OCI-LY7 (cell line): Measurements from ENCODE around the gene TM6SF1. TPM values are rescaled to one million over a fixed set of nuclear protein-coding genes. Genes with fewer than 3 reads are reported as not detected.

ENCODE experiments used
- Bru-seq: library from RNA; stranded (reverse); fragments of 400-500 nt; gene quantifications from one replicate; lab custom pipeline; 2021; lab: Mats Ljungman, UMichigan
- BruChase-seq, 2 experiments: library from RNA; stranded (reverse); fragments of 400-500 nt; gene quantifications; one replicate each; lab custom pipeline; 2021; lab: Mats Ljungman, UMichigan
- BruUV-seq: library from RNA; stranded (reverse); fragments of 400-500 nt; replicated peaks from 2 replicates; lab custom pipeline; 2021; lab: Mats Ljungman, UMichigan
- CTCF ChIA-PET: fragments of 300-600 bp; sonication (Branson Sonifier 250); formaldehyde crosslinking; loops from one replicate; lab custom pipeline; 2022; ENCODE audit warnings: antibody characterized with exemption; ENCODE audit not compliant: unreplicated experiment; lab: Charles Lee
- POLR2A ChIA-PET: fragments of 300-600 bp; sonication (Branson Sonifier 250); formaldehyde crosslinking; loops from one replicate; lab custom pipeline; 2022; ENCODE audit warnings: antibody characterized with exemption; lab: Charles Lee
- DNase-seq: peaks from one replicate; pipeline ENCODE4 v3.0.0-alpha.2; 2015; ENCODE audit warnings: low spot score
- H2AFZ ChIP-seq: fragments of 200-600 bp; sonication (generic), shearing (Covaris generic); 2 replicates; pipeline ENCODE4 v1.6.1; 2014; ENCODE audit warnings: mild to moderate bottlenecking, antibody characterized with exemption, low read length, moderate library complexity
- H3K27ac ChIP-seq: fragments of 200-600 bp; sonication (generic); 2 replicates; pipeline ENCODE4 v1.5.1; 2014; ENCODE audit warnings: mixed run types, low read depth, mild to moderate bottlenecking, moderate library complexity, low read length, inconsistent platforms; ENCODE audit not compliant: poor library complexity, severe bottlenecking
- H3K36me3 ChIP-seq: fragments of 200-600 bp; sonication (generic); 2 replicates; pipeline ENCODE4 v1.6.1; 2014; ENCODE audit warnings: mild to moderate bottlenecking, antibody characterized with exemption, low read length, moderate library complexity, mixed read lengths; ENCODE audit not compliant: insufficient read depth
- H3K4me1 ChIP-seq: fragments of 200-600 bp; sonication (generic); 2 replicates; pipeline ENCODE4 v1.5.1; 2014; ENCODE audit warnings: mild to moderate bottlenecking, low read length; ENCODE audit not compliant: insufficient read depth, poor library complexity, severe bottlenecking
- H3K4me2 ChIP-seq: fragments of 200-600 bp; sonication (generic); 2 replicates; pipeline ENCODE4 v1.6.1; 2014; ENCODE audit warnings: mild to moderate bottlenecking, low read length
- H3K4me3 ChIP-seq: fragments of 200-600 bp; sonication (generic); 2 replicates; pipeline ENCODE4 v1.5.1; 2014; ENCODE audit warnings: mild to moderate bottlenecking, low read depth, low read length; ENCODE audit not compliant: poor library complexity, severe bottlenecking
- H3K79me2 ChIP-seq: fragments of 200-600 bp; sonication (generic); 2 replicates; pipeline ENCODE4 v1.6.1; 2016; ENCODE audit warnings: low read depth, mild to moderate bottlenecking, low read length, moderate library complexity, mixed read lengths; ENCODE audit not compliant: insufficient read depth
- H3K9me2 ChIP-seq: fragments of 200-600 bp; sonication (generic); 2 replicates; pipeline ENCODE4 v1.6.1; 2016; ENCODE audit warnings: mild to moderate bottlenecking, low read length, mixed read lengths; ENCODE audit not compliant: insufficient read depth
- H3K9me3 ChIP-seq: fragments of 200-600 bp; sonication (generic); 2 replicates; pipeline ENCODE4 v1.6.1; 2014; ENCODE audit warnings: mild to moderate bottlenecking, mixed run types, low read length, mixed read lengths
- H4K20me1 ChIP-seq: fragments of 200-600 bp; sonication (generic); 2 replicates; pipeline ENCODE4 v1.6.1; 2014; ENCODE audit warnings: mild to moderate bottlenecking, antibody characterized with exemption, low read length, moderate library complexity, mixed read lengths; ENCODE audit not compliant: insufficient read depth
- CTCF ChIP-seq: fragments of 200-600 bp; sonication (generic); conservative IDR thresholded peaks from 2 replicates; pipeline ENCODE4 v1.5.1; 2014; ENCODE audit warnings: mild to moderate bottlenecking, antibody characterized with exemption, low read length, moderate library complexity, mixed read lengths
- EZH2phosphoT487 ChIP-seq: fragments of 200-600 bp; sonication (generic); IDR thresholded peaks from 2 replicates; pipeline ENCODE4 v1.6.1; 2018; ENCODE audit warnings: low read depth, borderline replicate concordance, mild to moderate bottlenecking, mixed run types, antibody characterized with exemption, low read length, moderate library complexity, mixed read lengths
- intact Hi-C: fragments of 100-400 bp; cut with micrococcal nuclease; formaldehyde crosslinking; loops from one replicate; pipeline ENCODE4 v1.10.0; 2022; ENCODE audit not compliant: unreplicated experiment
- long read RNA-seq: library from polyadenylated mRNA; stranded (forward); transcript quantifications from one replicate; pipeline ENCODE4 v2.0.0, GENCODE V29; 2022
- total RNA-seq, 2 experiments: library from RNA; depleted of rRNA in 1 of 2; stranded (reverse); fragments of >200 nt in 1 of 2; shearing (Covaris generic) in 1 of 2; gene quantifications; 2 replicates each; pipeline ENCODE4 v1.2.3, GENCODE V29; 2014 to 2022

The TM6SF1 gene
- total RNA-seq (2014; rRNA removed; shearing (Covaris generic)) (20.2 and 27.2 TPM in 2 replicates), total RNA-seq (2022) (28.7 and 37.6 TPM in 2 replicates), Bru-seq, nascent RNA (percentile 71 among the genes with signal in this experiment), BruChase-seq, experiment 1, labeled RNA remaining after a 6-hour chase (percentile 79 among the genes with signal in this experiment), BruChase-seq, experiment 2, labeled RNA remaining after a 2-hour chase (percentile 84 among the genes with signal in this experiment)
- long read RNA-seq, transcript TM6SF1-202 (10 exons, 2,074 nt) = major isoform, 40 of 108 reads
- long read RNA-seq, transcript TM6SF1-203 (10 exons, 1,808 nt) = minor isoform, 10 of 108 reads
- long read RNA-seq, partial matches to known transcripts = 5 of 108 reads
- long read RNA-seq, other reads (novel, unspliced or antisense) = 52 of 108 reads

GRCh38 chr15:83106994-83107840 lies at the start of gene TM6SF1:
Gene TM6SF1 (plus strand): TSS chr15:83107645. CDS start chr15:83107681, 36 bp downstream.
- DNase-seq = peak; percentile 69
- H3K9me2 ChIP-seq = no peaks in the 10 kb centered on the region
- H3K4me3 ChIP-seq = peak within 1 kb of the TSS; percentile 74
- no TSS peak for BruUV-seq
- no peak for TF ChIP-seq EZH2phosphoT487
- peak; percentile 34; the same call in 1 of the 2 replicates for TF ChIP-seq CTCF
- H4K20me1 ChIP-seq = no peaks in the 10 kb centered on the region
- H3K4me2 ChIP-seq = peak within 1 kb of the TSS; percentile 82
- peaks cover 23% of the 10 kb centered on the region for H3K4me1 ChIP-seq
- POLR2A ChIA-PET = interaction anchor here (0.7 to 3.0 kb wide), 5 partner anchors 8 to 160 kb away, joined by 3 to 17 read pairs (median 3); partner anchors contain the start of gene BTBD1
- no peaks in the 10 kb centered on the region for H3K36me3 ChIP-seq
- no peaks in the 10 kb centered on the region for H3K79me2 ChIP-seq
- H3K27ac ChIP-seq = peak within 1 kb of the TSS; percentile 74
- intact Hi-C loops = loop anchor here (5.0 kb wide), 1 partner anchor 300 kb away; the partner anchor contains the start of genes FSD2 and WHAMM
- CTCF ChIA-PET = interaction anchor here (0.6 kb wide), 1 partner anchor 136 kb away, joined by 3 read pairs; no protein-coding TSS in a partner anchor
- H3K9me3 ChIP-seq = no peaks in the 10 kb centered on the region
- peak within 1 kb of the TSS; percentile 88 for H2AFZ ChIP-seq

- H3K4me1 ChIP-seq = peaks cover 12% of the 10 kb centered on the region
- intact Hi-C loops = no loop called here
- no peak for TF ChIP-seq CTCF
- TF ChIP-seq EZH2phosphoT487 = no peak
- H3K27ac ChIP-seq = no peak overlapping the region
- no peak overlapping the region for H3K4me2 ChIP-seq
- no peaks in the 10 kb centered on the region for H3K9me2 ChIP-seq
- H4K20me1 ChIP-seq = peaks cover 21% of the 10 kb centered on the region; the same call in 1 of the 2 replicates
- no peak overlapping the region for H2AFZ ChIP-seq
- peaks cover 94% of the 10 kb centered on the region for H3K36me3 ChIP-seq
- ChIA-PET POLR2A (interaction anchor here (0.5 to 1.3 kb wide), 2 partner anchors 7 to 42 kb away, joined by 3 to 4 read pairs; no protein-coding TSS in a partner anchor), CTCF (interaction anchor here (0.5 kb wide), 1 partner anchor 148 kb away, joined by 3 read pairs; no protein-coding TSS in a partner anchor)
- BruUV-seq = no TSS peak
- H3K4me3 ChIP-seq = no peak overlapping the region
- no peaks in the 10 kb centered on the region for H3K9me3 ChIP-seq
- H3K79me2 ChIP-seq = peaks cover 71% of the 10 kb centered on the region
- no peak for DNase-seq
These were observed 49.6 kb upstream of the TM6SF1 start for GRCh38 chr15:83057696-83058376.
